HG03108 (cell line): ENCODE results near the gene TMEM184B.
A peak's percentile ranks its signal among the peaks of the same experiment; 100 is the strongest.

Experiments used
- ATAC-seq: cut with Tn5 transposase; IDR thresholded peaks from one replicate; pipeline ENCODE4 v1.9.1; 2021; ENCODE audit warnings: moderate library complexity; ENCODE audit not compliant: unreplicated experiment

Gene TMEM184B

GRCh38 chr22:38308791-38309498 is 36.1 kb upstream of the TMEM184B start:
- ATAC-seq = no peak

GRCh38 chr22:38305471-38306448 is 33.0 kb upstream of the TMEM184B start:
- ATAC-seq = peak; percentile 66

GRCh38 chr22:38304526-38304925 is 31.7 kb upstream of the TMEM184B start:
- no peak for ATAC-seq

GRCh38 chr22:38303974-38304373 is 31.2 kb upstream of the TMEM184B start:
- no peak for ATAC-seq

GRCh38 chr22:38302906-38303305 is 30.1 kb upstream of the TMEM184B start:
- ATAC-seq = no peak

GRCh38 chr22:38300946-38301345 is 28.1 kb upstream of the TMEM184B start:
- ATAC-seq = no peak

GRCh38 chr22:38300197-38300945 is 27.6 kb upstream of the TMEM184B start:
- no peak for ATAC-seq

GRCh38 chr22:38299770-38300102 is 26.9 kb upstream of the TMEM184B start:
- no peak for ATAC-seq

GRCh38 chr22:38298312-38299005 is 25.6 kb upstream of the TMEM184B start:
- no peak for ATAC-seq

- no peak for ATAC-seq
Measured at GRCh38 chr22:38296372-38296771, 23.6 kb upstream of the TMEM184B start.

GRCh38 chr22:38295863-38296262 is 23.1 kb upstream of the TMEM184B start:
- ATAC-seq = no peak

GRCh38 chr22:38295339-38295738 is 22.5 kb upstream of the TMEM184B start:
- ATAC-seq = no peak

- ATAC-seq = no peak
Measured at GRCh38 chr22:38294193-38294592, 21.4 kb upstream of the TMEM184B start.

- ATAC-seq = no peak
Measured at GRCh38 chr22:38292694-38293093, 19.9 kb upstream of the TMEM184B start.

GRCh38 chr22:38291201-38291777 is 18.5 kb upstream of the TMEM184B start:
- ATAC-seq = no peak

GRCh38 chr22:38290347-38290746 is 17.5 kb upstream of the TMEM184B start:
- ATAC-seq = no peak

- no peak for ATAC-seq
Measured at GRCh38 chr22:38289583-38290082, 16.8 kb upstream of the TMEM184B start.

GRCh38 chr22:38286915-38287669 is 14.3 kb upstream of the TMEM184B start:
- no peak for ATAC-seq

- ATAC-seq = no peak
Measured at GRCh38 chr22:38285018-38285417, 12.2 kb upstream of the TMEM184B start.

GRCh38 chr22:38284042-38284402 is 11.2 kb upstream of the TMEM184B start:
- no peak for ATAC-seq
